K562 (cell line): ENCODE data around the gene LRRC1. TPM values are rescaled to one million over a fixed set of nuclear protein-coding genes. Genes with fewer than 3 reads are reported as not detected.

Source experiments
- ATAC-seq: fragments of 200-7000 bp; cut with Tn5 transposase; 3 replicates; pipeline ENCODE4 v1.9.1; 2020; ENCODE audit warnings: moderate library complexity
- BruUV-seq: library from RNA; stranded (reverse); fragments of 400-500 nt; replicated peaks from 2 replicates; lab custom pipeline; 2021; lab: Mats Ljungman, UMichigan
- CTCF ChIA-PET: fragments of 300-600 bp; formaldehyde crosslinking; extraction: SDS; loops from one replicate; lab custom pipeline; 2021; ENCODE audit warnings: low intra/inter-chr PET ratio; lab: Yijun Ruan, JAX
- POLR2A ChIA-PET: fragments of 300-600, 350-650 bp; sonication (Branson Sonifier 250); formaldehyde crosslinking; extraction: SDS; loops from one replicate; lab custom pipeline; 2021; ENCODE audit warnings: antibody characterized with exemption, inconsistent platforms; lab: Yijun Ruan, JAX
- DNase-seq, 4 experiments: peaks; one replicate each; pipeline versions ENCODE4 v3.0.0 to v3.0.0-alpha.2; 2011 to 2018; ENCODE audit warnings: low spot score in 3 of 4, mixed read lengths in 3 of 4; ENCODE audit errors: extremely low read depth in 1 of 4
- FAIRE-seq: peaks from 2 replicates; lab custom pipeline; 2011; peaks lifted over from hg19 to GRCh38; lab: Jason Lieb, UNC
- H2AFZ ChIP-seq: 2 replicates; pipeline ENCODE4 v1.6.0; 2011; ENCODE audit warnings: low read depth, low read length, control low read depth, inconsistent platforms
- H3K27ac ChIP-seq: fragments of 200-600 bp; 3 replicates; pipeline ENCODE4 v1.8.0; 2011; ENCODE audit warnings: low read depth, mild to moderate bottlenecking, control low read depth, inconsistent platforms, low read length, moderate library complexity, mixed read lengths; ENCODE audit errors: extremely low read depth
- H3K27me3 ChIP-seq, 2 experiments: fragments of 300-600 bp in 1 of 2; 2 replicates in 1 of 2; 3 replicates in 1 of 2; pipeline versions ENCODE4 v1.6.0 to v1.8.0; 2011; ENCODE audit warnings: inconsistent platforms in 2 of 2, low read length in 2 of 2, mild to moderate bottlenecking in 1 of 2, mixed read lengths in 1 of 2, moderate library complexity in 1 of 2; ENCODE audit not compliant: control insufficient read depth in 2 of 2, insufficient read depth in 2 of 2
- H3K36me3 ChIP-seq: fragments of 300-600 bp; 3 replicates; pipeline ENCODE4 v1.8.0; 2011; ENCODE audit warnings: mild to moderate bottlenecking, low read length, inconsistent platforms; ENCODE audit not compliant: control insufficient read depth, insufficient read depth
- H3K4me1 ChIP-seq, 2 experiments: fragments of 200-600 bp in 1 of 2; replicated peaks in 1 of 2; 2 replicates in 1 of 2; 3 replicates in 1 of 2; pipeline versions ENCODE4 v1.5.1 to v1.8.0; 2011; ENCODE audit warnings: inconsistent platforms in 2 of 2, low read length in 2 of 2, mild to moderate bottlenecking in 1 of 2, mixed read lengths in 1 of 2, moderate library complexity in 1 of 2; ENCODE audit not compliant: control insufficient read depth in 2 of 2, insufficient read depth in 2 of 2
- H3K4me2 ChIP-seq: 2 replicates; pipeline ENCODE4 v1.6.1; 2011; ENCODE audit warnings: low read length, control low read depth, inconsistent platforms, mixed read lengths; ENCODE audit not compliant: insufficient read depth
- H3K4me3 ChIP-seq: fragments of 200-600 bp; sonication (generic), shearing (Covaris generic); 2 replicates; pipeline ENCODE4 v1.5.1; 2016; ENCODE audit warnings: control low read depth, inconsistent platforms
- H3K79me2 ChIP-seq: fragments of 200-600 bp; 3 replicates; pipeline ENCODE4 v1.8.0; 2011; ENCODE audit warnings: low read length, inconsistent platforms; ENCODE audit not compliant: control insufficient read depth, insufficient read depth
- H3K9ac ChIP-seq, 2 experiments: 2 replicates each; pipeline versions ENCODE4 v1.6.0 to v1.6.1; 2011; ENCODE audit warnings: low read depth in 2 of 2, low read length in 2 of 2, control low read depth in 1 of 2, inconsistent platforms in 1 of 2, mild to moderate bottlenecking in 1 of 2, mixed read lengths in 1 of 2; ENCODE audit not compliant: insufficient read depth in 1 of 2
- H3K9me1 ChIP-seq: one replicate; pipeline ENCODE4 v1.6.0; 2011; ENCODE audit warnings: inconsistent platforms, mild to moderate bottlenecking, low read length, moderate library complexity; ENCODE audit not compliant: control insufficient read depth, insufficient read depth
- H3K9me3 ChIP-seq: replicated peaks from 2 replicates; pipeline ENCODE4 v1.5.1; 2011; ENCODE audit warnings: low read depth, low read length, inconsistent platforms; ENCODE audit not compliant: control insufficient read depth, insufficient read depth
- H4K20me1 ChIP-seq: replicated peaks from 2 replicates; pipeline ENCODE4 v1.6.1; 2011; ENCODE audit warnings: low read length, inconsistent platforms, mixed read lengths; ENCODE audit not compliant: control insufficient read depth, insufficient read depth
- ARID3A ChIP-seq: IDR thresholded peaks from 2 replicates; pipeline ENCODE4 v1.6.1; 2012; ENCODE audit warnings: low read depth, low read length, improper control_type of control experiment, borderline replicate concordance
- BDP1 ChIP-seq: IDR thresholded peaks from 3 replicates; pipeline ENCODE4 v1.6.1; 2011; ENCODE audit not compliant: insufficient read length, insufficient read depth
- BRD9 ChIP-seq: fragments of 450-650 bp; IDR thresholded peaks from 2 replicates; pipeline ENCODE4 v1.6.1; 2018; ENCODE audit warnings: low read depth; ENCODE audit not compliant: partially characterized antibody
- C11orf30 ChIP-seq: fragments of 450-650 bp; IDR thresholded peaks from 2 replicates; pipeline ENCODE4 v1.6.1; 2016; ENCODE audit warnings: low read depth, mild to moderate bottlenecking
- DDX20 ChIP-seq: fragments of 450-650 bp; IDR thresholded peaks from 2 replicates; pipeline ENCODE4 v1.6.1; 2016; ENCODE audit warnings: missing genetic modification characterization, low read depth, mild to moderate bottlenecking, missing compliant biosample characterization, moderate library complexity
- ESRRB ChIP-seq: fragments of 250-450 bp; sonication (Bioruptor Pico); IDR thresholded peaks from 2 replicates; pipeline ENCODE4 v1.5.0; 2020; ENCODE audit warnings: mild to moderate bottlenecking, moderate library complexity, borderline replicate concordance
- PTBP1 ChIP-seq: fragments of 200-400 bp; formaldehyde crosslinking; IDR thresholded peaks from 2 replicates; pipeline ENCODE4 v1.6.1; 2017; ENCODE audit warnings: low read depth, low read length
- ZNF311 ChIP-seq: fragments of 250-450 bp; sonication (Bioruptor Pico); IDR thresholded peaks from 2 replicates; pipeline ENCODE4 v1.4.0; 2020; ENCODE audit warnings: mild to moderate bottlenecking, moderate library complexity
- ZNF316 ChIP-seq: fragments of 450-650 bp; IDR thresholded peaks from 2 replicates; pipeline ENCODE4 v1.6.1; 2016
- ZNF395 ChIP-seq: fragments of 200-800 bp; sonication (Bioruptor generic); IDR thresholded peaks from 2 replicates; pipeline ENCODE4 v1.6.1; 2017; ENCODE audit warnings: missing genetic modification characterization, missing compliant biosample characterization
- WGBS: fragments of 100-300 bp; shearing (Covaris generic); methylation state at CpG from one replicate; pipeline ENCODE4 v1.1.6; 2016; ENCODE audit warnings: low coverage, mixed read lengths; ENCODE audit not compliant: insufficient coverage; ENCODE audit errors: missing lambda C conversion rate; 5-methylcytosine and 5-hydroxymethylcytosine counted together
- in situ Hi-C: fragments of 300-500 bp; cut with MboI; formaldehyde crosslinking; loops from 4 replicates; pipeline ENCODE4 v1.15.0; 2018; ENCODE audit warnings: inconsistent platforms, mixed read lengths
- intact Hi-C: fragments of 100-400 bp; cut with micrococcal nuclease; formaldehyde crosslinking; loops from 2 replicates; pipeline ENCODE4 v1.14.2; 2022
- polyA plus RNA-seq, 8 experiments: library from polyadenylated mRNA; depleted of rRNA in 4 of 8; stranded (reverse) in 5 of 8; unstranded in 3 of 8; fragments of >200 nt; fragmentation: Nextera tagmentation in 2 of 8; fragmentation: Illumina TruSeq in 1 of 8; extraction: Ambion mirVana in 2 of 8; extraction: Trizol in 1 of 8; gene quantifications; 2 replicates each; pipeline versions ENCODE4 v1.2.1 to v1.2.3, GENCODE V29; 2011 to 2014; ENCODE audit warnings: inconsistent platforms in 1 of 8, missing spikeins in 1 of 8
- total RNA-seq, 7 experiments: library from RNA; depleted of rRNA in 6 of 7; stranded (reverse); fragments of >200 nt in 6 of 7; fragmentation: Illumina TruSeq in 2 of 7; extraction: Trizol in 2 of 7; gene quantifications; 2 replicates each; pipeline versions ENCODE4 v1.2.1 to v1.2.3, GENCODE V29; 2011 to 2021; ENCODE audit warnings: low replicate concordance in 1 of 7

The LRRC1 gene
- total and polyA plus RNA-seq, 9 of the 15 experiments (the other 6 are each of a cell fraction or from before 2014, with no cell fraction given), result not detected

GRCh38 chr6:53898026-53898795 is 103.4 kb downstream of the LRRC1 start:
- BruUV-seq, result no TSS peak
- intact Hi-C loops (no loop called here), in situ Hi-C loops (no loop called here)
- no peak overlapping the region for H3K27ac ChIP-seq
- H3K27me3 ChIP-seq, result no peaks in the 10 kb centered on the region
- no peak for ATAC-seq
- TF ChIP-seq ZNF316 (peak; percentile 68), ESRRB (CRISPR knock-in tag) (no peak), C11orf30 (peak; percentile 44; the same call in 1 of the 2 replicates)
- TF ChIP-seq, all 486 proteins: peak for 2
- H3K4me2 ChIP-seq, result no peak overlapping the region
- ChIA-PET CTCF (no interaction called here), POLR2A (no interaction called here)
- no peaks in the 10 kb centered on the region for H3K9me3 ChIP-seq
- H3K36me3 ChIP-seq, result no peaks in the 10 kb centered on the region
- no peak overlapping the region for H3K9ac ChIP-seq
- H4K20me1 ChIP-seq, result no peaks in the 10 kb centered on the region
- FAIRE-seq (no peak), DNase-seq (no peak)
- H2AFZ ChIP-seq, result no peak overlapping the region
- H3K4me1 ChIP-seq, result no peaks in the 10 kb centered on the region
- no peaks in the 10 kb centered on the region for H3K79me2 ChIP-seq
- 0% methylated on average over 2 of the region's 2 CpGs for WGBS
- no peak overlapping the region for H3K4me3 ChIP-seq
- H3K9me1 ChIP-seq, result no peaks in the 10 kb centered on the region

GRCh38 chr6:53899512-53899911 is 104.7 kb downstream of the LRRC1 start:
- Histone ChIP-seq H3K4me1 (no peaks in the 10 kb centered on the region), H3K4me2 (no peak overlapping the region)
- TF ChIP-seq DDX20 (tag) (no peak), ZNF311 (CRISPR knock-in tag) (no peak), ZNF395 (no peak), ARID3A (no peak), PTBP1 (no peak), BRD9 (no peak), BDP1 (no peak)

More at GRCh38 chr6:53899512-53899911, 104.7 kb downstream of the LRRC1 start:
- Histone ChIP-seq H3K27ac (no peak overlapping the region), H3K27me3 (no peaks in the 10 kb centered on the region), H4K20me1 (no peaks in the 10 kb centered on the region), H3K9me1 (no peaks in the 10 kb centered on the region), H3K9me3 (no peaks in the 10 kb centered on the region), H3K4me3 (no peak overlapping the region), H3K79me2 (no peaks in the 10 kb centered on the region), H3K36me3 (no peaks in the 10 kb centered on the region), H2AFZ (no peak overlapping the region), H3K9ac (no peak overlapping the region)
- no peak for DNase-seq
- 2% methylated on average over 5 of the region's 5 CpGs for WGBS
- no peak for FAIRE-seq
- in situ Hi-C loops (no loop called here), intact Hi-C loops (no loop called here)
- ChIA-PET CTCF (interaction anchor here (0.6 kb wide), 1 partner anchor 116 kb away, joined by 4 read pairs; no protein-coding TSS in a partner anchor), POLR2A (no interaction called here)
- BruUV-seq, result no TSS peak
- no peak for ATAC-seq
